ENCODE data around the gene GDAP1L1.

GRCh38 chr20:44273231-44274215, 26.4 kb downstream of the GDAP1L1 start:
- TF ChIP-seq, protein P1, sequence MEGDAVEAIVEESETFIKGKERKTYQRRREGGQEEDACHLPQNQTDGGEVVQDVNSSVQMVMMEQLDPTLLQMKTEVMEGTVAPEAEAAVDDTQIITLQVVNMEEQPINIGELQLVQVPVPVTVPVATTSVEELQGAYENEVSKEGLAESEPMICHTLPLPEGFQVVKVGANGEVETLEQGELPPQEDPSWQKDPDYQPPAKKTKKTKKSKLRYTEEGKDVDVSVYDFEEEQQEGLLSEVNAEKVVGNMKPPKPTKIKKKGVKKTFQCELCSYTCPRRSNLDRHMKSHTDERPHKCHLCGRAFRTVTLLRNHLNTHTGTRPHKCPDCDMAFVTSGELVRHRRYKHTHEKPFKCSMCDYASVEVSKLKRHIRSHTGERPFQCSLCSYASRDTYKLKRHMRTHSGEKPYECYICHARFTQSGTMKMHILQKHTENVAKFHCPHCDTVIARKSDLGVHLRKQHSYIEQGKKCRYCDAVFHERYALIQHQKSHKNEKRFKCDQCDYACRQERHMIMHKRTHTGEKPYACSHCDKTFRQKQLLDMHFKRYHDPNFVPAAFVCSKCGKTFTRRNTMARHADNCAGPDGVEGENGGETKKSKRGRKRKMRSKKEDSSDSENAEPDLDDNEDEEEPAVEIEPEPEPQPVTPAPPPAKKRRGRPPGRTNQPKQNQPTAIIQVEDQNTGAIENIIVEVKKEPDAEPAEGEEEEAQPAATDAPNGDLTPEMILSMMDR (IDR thresholded peaks at IDR 0.05): no peak
- no peak for TF ChIP-seq ZBTB33 (IDR thresholded peaks at IDR 0.05; ENCODE audit: borderline replicate concordance, low read depth)
- TF ChIP-seq RFX5 (IDR thresholded peaks at IDR 0.05; ENCODE audit: low read length): no peak
- no peak for TF ChIP-seq NRF1 (IDR thresholded peaks at IDR 0.05; ENCODE audit: low read depth, low read length)
- TF ChIP-seq SMC3 (IDR thresholded peaks at IDR 0.05; ENCODE audit: low read depth, low read length): no peak
- no peak for TF ChIP-seq SIN3A (IDR thresholded peaks at IDR 0.05; ENCODE audit: borderline replicate concordance, low read depth, low read length)
- TF ChIP-seq JUND (IDR thresholded peaks at IDR 0.05): no peak
- no peak for TF ChIP-seq TEAD4 (IDR thresholded peaks at IDR 0.05; ENCODE audit: borderline replicate concordance, insufficient read depth)
- no peak for TF ChIP-seq EP300 (IDR thresholded peaks at IDR 0.05; ENCODE audit: borderline replicate concordance in 1 of 2, low read depth in 1 of 2, low read length in 1 of 2)
- TF ChIP-seq USF2 (IDR thresholded peaks at IDR 0.05; ENCODE audit: borderline replicate concordance, low read depth, low read length): no peak
- no peak for TF ChIP-seq MXI1 (IDR thresholded peaks at IDR 0.05; ENCODE audit: low read depth, low read length)
- TF ChIP-seq REST (IDR thresholded peaks at IDR 0.05; ENCODE audit: low read depth, low read length): no peak
- TF ChIP-seq TCF12 (IDR thresholded peaks at IDR 0.05): no peak
- TF ChIP-seq TAF1 (IDR thresholded peaks at IDR 0.05; ENCODE audit: borderline replicate concordance, low read depth, low read length): no peak

Data from SK-N-SH (cell line).